ENCODE results near the gene SAT1.

SAT1 gene

GRCh38 chrX:23811108-23811651 is 28.2 kb downstream of the SAT1 start:
- no peak for DNase-seq (ENCODE audit: low spot score)

DNA sequence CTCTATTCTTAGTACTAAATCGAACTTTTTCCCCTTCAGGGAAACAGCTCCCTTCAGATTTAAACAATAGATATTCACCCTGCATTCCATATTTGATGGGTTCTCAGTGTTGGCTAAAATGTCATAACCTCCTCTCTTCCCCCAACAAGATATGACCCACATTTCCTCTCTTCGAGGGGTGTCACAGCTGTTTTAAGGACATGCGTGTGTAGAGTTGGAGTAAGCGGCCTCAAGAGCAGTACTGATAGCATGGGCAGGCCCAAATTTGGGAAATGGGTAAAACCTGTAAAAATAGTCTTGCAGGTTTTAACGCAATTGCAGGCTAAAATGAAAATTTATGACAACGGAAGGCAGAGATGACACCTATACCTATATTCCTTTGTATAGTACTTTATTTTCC is 28.7 kb downstream of the SAT1 start:
- DNase-seq (ENCODE audit: low spot score), result no peak

- no peak for DNase-seq (ENCODE audit: low spot score)
Measured at GRCh38 chrX:23813808-23814207, 30.8 kb downstream of the SAT1 start.

GRCh38 chrX:23815376-23815775 is 32.4 kb downstream of the SAT1 start:
- DNase-seq (ENCODE audit: low spot score), result no peak

DNA sequence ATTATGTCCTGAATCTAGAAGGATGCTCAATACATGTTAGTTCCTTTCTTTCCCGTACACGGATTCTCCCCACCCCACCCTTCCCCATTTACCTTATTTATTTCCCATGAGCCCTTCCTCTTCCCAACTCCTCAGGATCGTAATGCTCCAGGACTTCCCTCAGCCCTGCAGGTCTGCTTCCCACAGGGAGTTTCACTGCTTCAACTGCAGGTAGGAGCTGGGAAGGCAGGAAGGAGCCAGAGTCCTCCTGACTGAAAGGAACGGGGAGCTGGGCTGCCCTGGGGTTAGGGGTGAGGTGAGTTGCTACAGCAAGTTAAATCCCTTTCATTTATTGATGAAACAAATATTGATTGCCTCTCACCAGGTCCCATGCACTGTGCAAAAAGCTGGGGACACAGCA is 33.2 kb downstream of the SAT1 start:
- DNase-seq (ENCODE audit: low spot score), result no peak

DNA sequence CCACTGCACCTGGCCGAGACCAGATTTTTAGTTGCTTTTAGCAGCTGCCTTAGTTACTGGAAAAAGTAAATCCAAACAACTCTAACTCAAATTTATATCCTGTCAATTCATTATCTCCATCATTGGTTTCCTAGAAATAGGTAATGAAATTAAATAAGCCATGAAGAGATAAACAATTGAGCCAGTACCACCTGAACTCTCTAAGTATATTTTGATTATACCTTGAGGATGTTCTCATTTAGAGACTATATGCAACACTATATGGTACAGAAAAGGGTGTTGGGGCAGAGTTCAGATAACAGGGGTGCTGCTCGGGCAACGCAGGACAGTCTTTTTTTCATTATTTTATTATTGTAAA is 35.0 kb downstream of the SAT1 start:
- DNase-seq (ENCODE audit: low spot score), result no peak

- DNase-seq (ENCODE audit: low spot score), result no peak
Measured at GRCh38 chrX:23819385-23820234, 36.6 kb downstream of the SAT1 start.

GRCh38 chrX:23820235-23820782 is 37.3 kb downstream of the SAT1 start:
- DNase-seq (ENCODE audit: low spot score), result no peak

DNA sequence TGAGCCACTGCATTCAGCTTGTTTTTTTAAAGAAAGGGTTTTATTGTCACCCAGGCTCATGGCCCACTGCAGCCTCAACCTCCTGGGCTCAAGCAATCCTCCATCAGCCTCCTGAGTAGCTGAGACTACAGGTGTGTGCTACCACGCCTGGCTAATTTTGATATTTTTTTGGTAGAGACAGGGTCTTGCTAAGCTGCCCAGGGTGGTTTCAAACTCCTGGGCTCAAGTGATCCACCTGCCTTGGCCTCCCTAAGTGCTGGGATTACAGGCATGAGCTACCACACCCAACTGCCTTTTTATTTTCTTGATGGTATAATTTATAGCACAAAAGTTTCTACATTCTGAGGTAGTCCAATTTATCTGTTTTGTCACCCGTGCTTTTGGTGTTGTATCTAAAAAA is 38.9 kb downstream of the SAT1 start:
- no peak for DNase-seq (ENCODE audit: low spot score)

GRCh38 chrX:23822397-23822796 is 39.4 kb downstream of the SAT1 start:
- DNase-seq (ENCODE audit: low spot score), result no peak

- DNase-seq (ENCODE audit: low spot score), result no peak
Measured at GRCh38 chrX:23822841-23823240, 39.9 kb downstream of the SAT1 start.

DNA sequence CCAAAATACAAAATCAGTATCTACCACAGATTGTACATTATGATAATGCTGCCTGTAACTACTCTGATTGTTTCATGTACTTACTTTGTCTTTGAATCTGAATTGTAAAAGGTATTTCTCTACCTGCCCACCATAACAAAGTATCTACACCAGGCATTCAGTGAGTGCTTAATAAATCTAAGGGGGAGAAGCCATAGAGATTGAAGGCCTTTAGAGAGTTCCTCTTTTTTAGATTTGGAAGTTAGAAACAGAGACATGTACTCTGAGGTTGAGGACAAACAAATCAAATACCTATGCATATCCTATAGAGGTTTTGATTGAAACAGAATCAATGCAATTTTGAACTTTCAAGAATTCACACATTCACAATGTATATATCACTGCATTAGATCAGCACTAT is 42.7 kb downstream of the SAT1 start:
- no peak for DNase-seq (ENCODE audit: low spot score)

- no peak for DNase-seq (ENCODE audit: low spot score)
Measured at GRCh38 chrX:23826216-23826615, 43.2 kb downstream of the SAT1 start.

- DNase-seq (ENCODE audit: low spot score), result no peak
Measured at GRCh38 chrX:23826653-23827052, 43.7 kb downstream of the SAT1 start.

- no peak for DNase-seq (ENCODE audit: low spot score)
Measured at GRCh38 chrX:23828881-23829280, 45.9 kb downstream of the SAT1 start.

- no peak for DNase-seq (ENCODE audit: low spot score)
Measured at GRCh38 chrX:23832721-23833120, 49.7 kb downstream of the SAT1 start.
